Liver (tissue), 3 donors: ENCODE results near the gene KCNQ1.

ENCODE experiments used
- HNF4G ChIP-seq: IDR thresholded peaks from 2 replicates; pipeline ENCODE4 v1.6.1; 2016; ENCODE audit warnings: antibody characterized with exemption
- SP1 ChIP-seq: IDR thresholded peaks from 2 replicates; pipeline ENCODE4 v1.6.1; 2018; ENCODE audit warnings: antibody characterized with exemption, mild to moderate bottlenecking
- TF ChIP-seq, protein P1 (sequence below): fragments of 150-350 bp; IDR thresholded peaks from 2 replicates; pipeline ENCODE4 v1.5.1; 2017; ENCODE audit warnings: improper control_type of control experiment, low read depth, low read length; ENCODE audit not compliant: missing input control
- TF ChIP-seq, protein P2 (sequence below): IDR thresholded peaks from 2 replicates; pipeline ENCODE4 v1.6.1; 2016; ENCODE audit warnings: antibody characterized with exemption, mild to moderate bottlenecking
- TF ChIP-seq, protein P3 (sequence below): IDR thresholded peaks from 2 replicates; pipeline ENCODE4 v1.6.1; 2016; ENCODE audit warnings: antibody characterized with exemption
- TF ChIP-seq, protein P4 (sequence below): IDR thresholded peaks from 2 replicates; pipeline ENCODE4 v1.6.1; 2016; ENCODE audit warnings: antibody characterized with exemption
- TF ChIP-seq, protein P5 (sequence below): IDR thresholded peaks from 2 replicates; pipeline ENCODE4 v1.6.1; 2016; ENCODE audit warnings: antibody characterized with exemption
- donor health status: healthy.
- donor health status: healthy.

DNA sequence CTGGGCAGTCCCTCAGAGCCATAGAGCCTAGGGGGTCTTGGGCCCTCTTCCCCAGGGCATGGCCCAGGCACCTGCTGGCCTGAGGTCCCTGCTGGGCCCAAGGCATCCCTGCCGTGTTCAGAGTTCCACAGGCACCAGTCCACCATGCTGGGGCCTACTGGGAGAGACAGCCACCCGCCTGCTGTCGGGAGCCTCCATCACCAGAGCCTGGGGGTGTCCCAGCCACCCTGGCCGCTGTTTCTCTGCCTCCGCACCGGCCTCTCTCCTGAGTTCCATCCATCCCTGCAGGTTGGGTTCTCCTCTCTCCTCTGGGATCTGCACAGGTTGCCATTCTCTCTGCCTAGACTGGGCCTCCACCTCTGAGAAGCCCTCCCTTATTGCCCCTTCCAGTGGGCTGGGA, 68.6 kb downstream of the KCNQ1 start:
- TF ChIP-seq, protein P1, sequence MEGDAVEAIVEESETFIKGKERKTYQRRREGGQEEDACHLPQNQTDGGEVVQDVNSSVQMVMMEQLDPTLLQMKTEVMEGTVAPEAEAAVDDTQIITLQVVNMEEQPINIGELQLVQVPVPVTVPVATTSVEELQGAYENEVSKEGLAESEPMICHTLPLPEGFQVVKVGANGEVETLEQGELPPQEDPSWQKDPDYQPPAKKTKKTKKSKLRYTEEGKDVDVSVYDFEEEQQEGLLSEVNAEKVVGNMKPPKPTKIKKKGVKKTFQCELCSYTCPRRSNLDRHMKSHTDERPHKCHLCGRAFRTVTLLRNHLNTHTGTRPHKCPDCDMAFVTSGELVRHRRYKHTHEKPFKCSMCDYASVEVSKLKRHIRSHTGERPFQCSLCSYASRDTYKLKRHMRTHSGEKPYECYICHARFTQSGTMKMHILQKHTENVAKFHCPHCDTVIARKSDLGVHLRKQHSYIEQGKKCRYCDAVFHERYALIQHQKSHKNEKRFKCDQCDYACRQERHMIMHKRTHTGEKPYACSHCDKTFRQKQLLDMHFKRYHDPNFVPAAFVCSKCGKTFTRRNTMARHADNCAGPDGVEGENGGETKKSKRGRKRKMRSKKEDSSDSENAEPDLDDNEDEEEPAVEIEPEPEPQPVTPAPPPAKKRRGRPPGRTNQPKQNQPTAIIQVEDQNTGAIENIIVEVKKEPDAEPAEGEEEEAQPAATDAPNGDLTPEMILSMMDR: no peak
- TF ChIP-seq, protein P2, sequence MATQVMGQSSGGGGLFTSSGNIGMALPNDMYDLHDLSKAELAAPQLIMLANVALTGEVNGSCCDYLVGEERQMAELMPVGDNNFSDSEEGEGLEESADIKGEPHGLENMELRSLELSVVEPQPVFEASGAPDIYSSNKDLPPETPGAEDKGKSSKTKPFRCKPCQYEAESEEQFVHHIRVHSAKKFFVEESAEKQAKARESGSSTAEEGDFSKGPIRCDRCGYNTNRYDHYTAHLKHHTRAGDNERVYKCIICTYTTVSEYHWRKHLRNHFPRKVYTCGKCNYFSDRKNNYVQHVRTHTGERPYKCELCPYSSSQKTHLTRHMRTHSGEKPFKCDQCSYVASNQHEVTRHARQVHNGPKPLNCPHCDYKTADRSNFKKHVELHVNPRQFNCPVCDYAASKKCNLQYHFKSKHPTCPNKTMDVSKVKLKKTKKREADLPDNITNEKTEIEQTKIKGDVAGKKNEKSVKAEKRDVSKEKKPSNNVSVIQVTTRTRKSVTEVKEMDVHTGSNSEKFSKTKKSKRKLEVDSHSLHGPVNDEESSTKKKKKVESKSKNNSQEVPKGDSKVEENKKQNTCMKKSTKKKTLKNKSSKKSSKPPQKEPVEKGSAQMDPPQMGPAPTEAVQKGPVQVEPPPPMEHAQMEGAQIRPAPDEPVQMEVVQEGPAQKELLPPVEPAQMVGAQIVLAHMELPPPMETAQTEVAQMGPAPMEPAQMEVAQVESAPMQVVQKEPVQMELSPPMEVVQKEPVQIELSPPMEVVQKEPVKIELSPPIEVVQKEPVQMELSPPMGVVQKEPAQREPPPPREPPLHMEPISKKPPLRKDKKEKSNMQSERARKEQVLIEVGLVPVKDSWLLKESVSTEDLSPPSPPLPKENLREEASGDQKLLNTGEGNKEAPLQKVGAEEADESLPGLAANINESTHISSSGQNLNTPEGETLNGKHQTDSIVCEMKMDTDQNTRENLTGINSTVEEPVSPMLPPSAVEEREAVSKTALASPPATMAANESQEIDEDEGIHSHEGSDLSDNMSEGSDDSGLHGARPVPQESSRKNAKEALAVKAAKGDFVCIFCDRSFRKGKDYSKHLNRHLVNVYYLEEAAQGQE: no peak
- TF ChIP-seq SP1: no peak
- TF ChIP-seq, protein P3, sequence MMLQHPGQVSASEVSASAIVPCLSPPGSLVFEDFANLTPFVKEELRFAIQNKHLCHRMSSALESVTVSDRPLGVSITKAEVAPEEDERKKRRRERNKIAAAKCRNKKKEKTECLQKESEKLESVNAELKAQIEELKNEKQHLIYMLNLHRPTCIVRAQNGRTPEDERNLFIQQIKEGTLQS: no peak
- TF ChIP-seq HNF4G: no peak
- TF ChIP-seq, protein P4, sequence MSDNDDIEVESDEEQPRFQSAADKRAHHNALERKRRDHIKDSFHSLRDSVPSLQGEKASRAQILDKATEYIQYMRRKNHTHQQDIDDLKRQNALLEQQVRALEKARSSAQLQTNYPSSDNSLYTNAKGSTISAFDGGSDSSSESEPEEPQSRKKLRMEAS: no peak
- TF ChIP-seq, protein P5, sequence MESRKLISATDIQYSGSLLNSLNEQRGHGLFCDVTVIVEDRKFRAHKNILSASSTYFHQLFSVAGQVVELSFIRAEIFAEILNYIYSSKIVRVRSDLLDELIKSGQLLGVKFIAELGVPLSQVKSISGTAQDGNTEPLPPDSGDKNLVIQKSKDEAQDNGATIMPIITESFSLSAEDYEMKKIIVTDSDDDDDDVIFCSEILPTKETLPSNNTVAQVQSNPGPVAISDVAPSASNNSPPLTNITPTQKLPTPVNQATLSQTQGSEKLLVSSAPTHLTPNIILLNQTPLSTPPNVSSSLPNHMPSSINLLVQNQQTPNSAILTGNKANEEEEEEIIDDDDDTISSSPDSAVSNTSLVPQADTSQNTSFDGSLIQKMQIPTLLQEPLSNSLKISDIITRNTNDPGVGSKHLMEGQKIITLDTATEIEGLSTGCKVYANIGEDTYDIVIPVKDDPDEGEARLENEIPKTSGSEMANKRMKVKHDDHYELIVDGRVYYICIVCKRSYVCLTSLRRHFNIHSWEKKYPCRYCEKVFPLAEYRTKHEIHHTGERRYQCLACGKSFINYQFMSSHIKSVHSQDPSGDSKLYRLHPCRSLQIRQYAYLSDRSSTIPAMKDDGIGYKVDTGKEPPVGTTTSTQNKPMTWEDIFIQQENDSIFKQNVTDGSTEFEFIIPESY: no peak
